ENCODE results near the gene ANKRD33.

Gene ANKRD33

GRCh38 chr12:51922146-51922545 is 34.2 kb downstream of the ANKRD33 start:
- DNase-seq: no peak

- no peak for DNase-seq
These were observed 35.0 kb downstream of the ANKRD33 start for GRCh38 chr12:51922762-51923505.

GRCh38 chr12:51923506-51924365 is 35.8 kb downstream of the ANKRD33 start:
- DNase-seq: peak; percentile 52

GRCh38 chr12:51924551-51925319 is 36.8 kb downstream of the ANKRD33 start:
- DNase-seq: no peak

GRCh38 chr12:51925346-51926063 is 37.6 kb downstream of the ANKRD33 start:
- DNase-seq: no peak

GRCh38 chr12:51926064-51926632 is 38.2 kb downstream of the ANKRD33 start:
- DNase-seq: no peak

GRCh38 chr12:51926718-51927117 is 38.8 kb downstream of the ANKRD33 start:
- DNase-seq: peak; percentile 57

GRCh38 chr12:51932218-51933076 is 44.5 kb downstream of the ANKRD33 start:
- DNase-seq: no peak

GRCh38 chr12:51934080-51934479 is 46.2 kb downstream of the ANKRD33 start:
- no peak for DNase-seq

- no peak for DNase-seq
These were observed 50.0 kb downstream of the ANKRD33 start for GRCh38 chr12:51937926-51938325.

- DNase-seq: no peak
These were observed 50.8 kb downstream of the ANKRD33 start for GRCh38 chr12:51938726-51939125.

- no peak for DNase-seq
These were observed 53.2 kb downstream of the ANKRD33 start for GRCh38 chr12:51941011-51941581.

Measured in stimulated activated CD4-positive, alpha-beta T cell treated with anti-CD3 and anti-CD28 coated beads, Interleukin-1b, Interleukin-23, amount 100 ng/mL, for 48 hours (primary cell).